ENCODE results near the gene SIPA1. TPM values are rescaled to one million over a fixed set of nuclear protein-coding genes. Genes with fewer than 3 reads are reported as not detected.

SIPA1 gene
- total and polyA plus RNA-seq, 9 of the 15 experiments (the other 6 are each of a cell fraction or from before 2014, with no cell fraction given), result 0.25 to 85.8 (median 16.8) TPM

GRCh38 chr11:65595131-65595530 is 42.8 kb upstream of the SIPA1 start:
- intact Hi-C loops (cut with micrococcal nuclease) (no loop called here), in situ Hi-C loops (cut with MboI) (no loop called here)
- POLR2A ChIA-PET, result interaction anchor here (0.6 to 3.4 kb wide), 12 partner anchors 9 to 556 kb away, joined by 3 to 17 read pairs (median 4); partner anchors contain the start of genes MALAT1, PCNX3 and ZNRD2
- no peaks in the 10 kb centered on the region for H3K27me3 ChIP-seq (ENCODE audit: control insufficient read depth in 2 of 2, insufficient read depth in 2 of 2, low read length in 2 of 2)
- TF ChIP-seq MED1 (CRISPR knock-in tag; IDR thresholded peaks at IDR 0.05; ENCODE audit: borderline replicate concordance), result 0 out of 2 replicates have a peak, but pooled peaks have one; percentile 44
- TF ChIP-seq TFAM (CRISPR knock-in tag; conservative IDR thresholded peaks at IDR 0.05), result no peak
- no peak for TF ChIP-seq RUNX1 (IDR thresholded peaks at IDR 0.05; ENCODE audit: low read depth)
- ATAC-seq (no peak), DNase-seq (ENCODE audit: extremely low read depth in 1 of 4, low spot score in 3 of 4) (peak in 1 of 4 experiments; percentile 24), FAIRE-seq (no peak)
- 91% methylated on average over 3 of the region's 3 CpGs for WGBS (ENCODE audit: insufficient coverage, low coverage, missing lambda C conversion rate)
- H3K9me1 ChIP-seq (ENCODE audit: control insufficient read depth, insufficient read depth, low read length), result no peaks in the 10 kb centered on the region
- no peak overlapping the region for H3K4me2 ChIP-seq (ENCODE audit: insufficient read depth, low read length)
- CTCF ChIA-PET (ENCODE audit: low intra/inter-chr PET ratio), result no interaction called here
- H3K79me2 ChIP-seq (ENCODE audit: control insufficient read depth, insufficient read depth, low read length), result no peaks in the 10 kb centered on the region
- H3K9me3 ChIP-seq (replicated peaks; ENCODE audit: control insufficient read depth, insufficient read depth, low read depth, low read length), result no peaks in the 10 kb centered on the region
- no TSS peak for BruUV-seq (replicated peaks)
- H2AFZ ChIP-seq (ENCODE audit: low read depth, low read length), result no peak overlapping the region
- H3K36me3 ChIP-seq (ENCODE audit: control insufficient read depth, insufficient read depth, low read length), result peaks cover 45% of the 10 kb centered on the region; the same call in 2 of the 3 replicates
- peak overlapping the region in 1 of 2 experiments; percentile 82; a peak in 2 of 4 replicates for H3K9ac ChIP-seq (ENCODE audit: insufficient read depth in 1 of 2, low read depth in 2 of 2, low read length in 2 of 2)
- H4K20me1 ChIP-seq (replicated peaks; ENCODE audit: control insufficient read depth, insufficient read depth, low read length), result no peaks in the 10 kb centered on the region
- H3K27ac ChIP-seq (ENCODE audit: extremely low read depth, low read depth, low read length), result no peak overlapping the region
- no peak overlapping the region for H3K4me3 ChIP-seq
- H3K4me1 ChIP-seq (replicated peaks in 1 of 2; ENCODE audit: control insufficient read depth in 2 of 2, insufficient read depth in 2 of 2, low read length in 2 of 2), result peaks cover 6 to 51% of the 10 kb centered on the region in 2 experiments; a peak in 4 of 5 replicates

GRCh38 chr11:65595543-65596281 is 42.2 kb upstream of the SIPA1 start, which contains the start of gene KCNK7:
KCNK7 (minus strand) TSS chr11:65595800; CDS start chr11:65595772, 28 bp downstream.
- Histone ChIP-seq H3K27ac (ENCODE audit: extremely low read depth, low read depth, low read length) (no peak within 1 kb of the TSS), H3K9ac (ENCODE audit: insufficient read depth in 1 of 2, low read depth in 2 of 2, low read length in 2 of 2) (peak within 1 kb of the TSS in 1 of 2 experiments; percentile 82; a peak in 2 of 4 replicates), H3K79me2 (ENCODE audit: control insufficient read depth, insufficient read depth, low read length) (no peaks in the 10 kb centered on the region), H3K9me1 (ENCODE audit: control insufficient read depth, insufficient read depth, low read length) (no peaks in the 10 kb centered on the region), H3K27me3 (ENCODE audit: control insufficient read depth in 2 of 2, insufficient read depth in 2 of 2, low read length in 2 of 2) (no peaks in the 10 kb centered on the region), H3K4me1 (replicated peaks in 1 of 2; ENCODE audit: control insufficient read depth in 2 of 2, insufficient read depth in 2 of 2, low read length in 2 of 2) (peaks cover 6 to 47% of the 10 kb centered on the region in 2 experiments; a peak in 4 of 5 replicates), H3K36me3 (ENCODE audit: control insufficient read depth, insufficient read depth, low read length) (peaks cover 39% of the 10 kb centered on the region; the same call in 1 of the 3 replicates), H4K20me1 (replicated peaks; ENCODE audit: control insufficient read depth, insufficient read depth, low read length) (no peaks in the 10 kb centered on the region), H2AFZ (ENCODE audit: low read depth, low read length) (no peak within 1 kb of the TSS), H3K9me3 (replicated peaks; ENCODE audit: control insufficient read depth, insufficient read depth, low read depth, low read length) (no peaks in the 10 kb centered on the region), H3K4me2 (ENCODE audit: insufficient read depth, low read length) (no peak within 1 kb of the TSS), H3K4me3 (no peak within 1 kb of the TSS)
- POLR2A ChIA-PET, result interaction anchor here (0.6 to 3.4 kb wide), 11 partner anchors 8 to 556 kb away, joined by 3 to 17 read pairs (median 4); partner anchors contain the start of genes MALAT1 and PCNX3
- ATAC-seq, result peak; percentile 64
- intact Hi-C loops (cut with micrococcal nuclease) (no loop called here), in situ Hi-C loops (cut with MboI) (no loop called here)
- DNase-seq (ENCODE audit: extremely low read depth in 1 of 4, low spot score in 3 of 4), result peak; percentile 51 to 73 (median 68)
- 35% methylated on average over 8 of the region's 12 CpGs for WGBS (ENCODE audit: insufficient coverage, low coverage, missing lambda C conversion rate)
- BruUV-seq (replicated peaks), result no TSS peak
- FAIRE-seq, result peak; percentile 54
- CTCF ChIA-PET (ENCODE audit: low intra/inter-chr PET ratio), result no interaction called here
- TF ChIP-seq LCOR (CRISPR knock-in tag; IDR thresholded peaks at IDR 0.05) (no peak), CAMTA2 (CRISPR knock-in tag; conservative IDR thresholded peaks at IDR 0.05) (no peak), ZNF174 (CRISPR knock-in tag; IDR thresholded peaks at IDR 0.05) (no peak), ZNF24 (IDR thresholded peaks at IDR 0.05) (peak; percentile 95), RBBP5 (IDR thresholded peaks at IDR 0.05; ENCODE audit: borderline replicate concordance, insufficient read depth, low read length, poor library complexity, severe bottlenecking) (no peak), TCF3 (CRISPR knock-in tag; IDR thresholded peaks at IDR 0.05) (no peak), RBFOX2 (IDR thresholded peaks at IDR 0.05; ENCODE audit: low read depth, low read length) (peak; percentile 36; the same call in 1 of the 2 replicates), ZNF165 (CRISPR knock-in tag; IDR thresholded peaks at IDR 0.05; ENCODE audit: borderline replicate concordance) (no peak), EGR1 (conservative IDR thresholded peaks at IDR 0.05) (peak; percentile 31; the same call in 1 of the 2 replicates), ZNF143 (CRISPR knock-in tag; IDR thresholded peaks at IDR 0.05) (no peak), NFIC (IDR thresholded peaks at IDR 0.05) (peak; percentile 74), RBM22 (IDR thresholded peaks at IDR 0.05; ENCODE audit: low read depth, low read length, poor library complexity, severe bottlenecking) (peak; percentile 40), POLR2G (IDR thresholded peaks at IDR 0.05; ENCODE audit: low read depth, low read length) (peak; percentile 76), FOXP1 (CRISPR knock-in tag; IDR thresholded peaks at IDR 0.05) (no peak)
